ENCODE results near the gene SOCS6.

DNA sequence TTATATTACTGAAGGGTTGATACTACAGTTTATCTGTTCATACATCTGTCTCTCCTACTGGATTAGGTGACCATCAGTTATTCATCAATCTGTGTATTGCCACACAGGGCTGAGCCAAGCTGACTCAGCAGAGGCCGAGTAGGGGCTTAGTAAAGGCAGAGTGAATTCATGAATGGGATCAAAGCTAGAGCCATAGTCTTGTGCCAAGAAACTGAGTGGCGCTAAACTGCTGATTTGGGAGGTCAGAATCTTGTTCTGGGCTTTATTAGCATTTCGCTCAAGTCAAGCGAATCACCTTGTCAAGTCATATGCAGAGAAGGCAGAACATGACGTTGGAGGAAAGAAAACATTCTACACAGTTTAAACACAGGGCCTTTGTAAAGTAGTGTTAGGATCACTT lies 34.1 kb downstream of the SOCS6 start:
- TF ChIP-seq FOXA1 (IDR thresholded peaks at IDR 0.05) (no peak), TAF1 (conservative IDR thresholded peaks at IDR 0.05) (no peak)
- TF ChIP-seq, protein P1, sequence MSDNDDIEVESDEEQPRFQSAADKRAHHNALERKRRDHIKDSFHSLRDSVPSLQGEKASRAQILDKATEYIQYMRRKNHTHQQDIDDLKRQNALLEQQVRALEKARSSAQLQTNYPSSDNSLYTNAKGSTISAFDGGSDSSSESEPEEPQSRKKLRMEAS (IDR thresholded peaks at IDR 0.05): peak; percentile 34

Measured in liver (tissue), 2 donors.